GM15510 (cell line): ENCODE measurements around the gene DIPK1C.

Experiments used
- POLR2A ChIP-seq: IDR thresholded peaks from 3 replicates; pipeline ENCODE4 v1.6.1; 2011; ENCODE audit warnings: borderline replicate concordance; ENCODE audit not compliant: insufficient read length; ENCODE audit errors: extremely low read depth

DIPK1C gene

DNA sequence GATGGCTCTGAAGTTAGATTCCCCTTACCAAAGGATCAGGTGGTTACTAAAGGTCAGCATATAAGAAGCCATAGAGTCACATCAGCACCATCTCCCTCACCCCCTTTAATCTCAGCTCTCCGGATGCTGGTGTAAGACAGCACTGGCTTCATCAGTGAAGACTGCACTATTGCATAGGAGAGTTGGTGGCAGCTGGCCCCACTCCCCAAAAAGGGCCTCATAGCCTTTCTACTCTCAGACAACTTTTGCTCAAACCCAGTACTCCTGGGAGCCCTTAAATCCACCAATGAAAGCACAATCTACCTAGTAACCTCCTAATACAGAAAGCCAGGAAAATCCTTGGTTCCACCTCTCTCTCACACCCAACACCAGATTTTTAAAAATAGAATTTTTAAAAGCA is 6.9 kb upstream of the DIPK1C start:
- TF ChIP-seq POLR2A = no peak

GRCh38 chr18:74463254-74463653 is 6.1 kb upstream of the DIPK1C start:
- no peak for TF ChIP-seq POLR2A

DNA sequence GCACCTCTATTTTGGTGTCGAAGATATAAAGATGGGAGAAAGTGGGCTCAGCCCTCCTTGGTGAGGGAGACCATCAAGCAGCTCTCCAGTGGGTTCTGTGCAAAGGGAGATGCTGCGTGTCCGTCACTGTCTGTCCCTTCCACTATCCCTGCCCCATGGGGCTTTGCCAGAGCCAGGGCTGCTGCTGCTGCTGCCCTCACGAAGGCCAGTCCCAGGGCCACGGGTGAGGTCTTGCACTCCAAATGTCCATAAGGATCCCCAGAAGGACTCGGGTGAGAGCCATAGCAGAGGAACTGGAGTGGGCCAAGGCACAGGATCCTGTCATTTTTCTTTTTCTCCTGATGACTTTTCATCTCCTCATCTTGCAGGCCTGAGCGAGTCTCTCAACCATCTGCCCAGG is 3.7 kb upstream of the DIPK1C start:
- TF ChIP-seq POLR2A = no peak

DNA sequence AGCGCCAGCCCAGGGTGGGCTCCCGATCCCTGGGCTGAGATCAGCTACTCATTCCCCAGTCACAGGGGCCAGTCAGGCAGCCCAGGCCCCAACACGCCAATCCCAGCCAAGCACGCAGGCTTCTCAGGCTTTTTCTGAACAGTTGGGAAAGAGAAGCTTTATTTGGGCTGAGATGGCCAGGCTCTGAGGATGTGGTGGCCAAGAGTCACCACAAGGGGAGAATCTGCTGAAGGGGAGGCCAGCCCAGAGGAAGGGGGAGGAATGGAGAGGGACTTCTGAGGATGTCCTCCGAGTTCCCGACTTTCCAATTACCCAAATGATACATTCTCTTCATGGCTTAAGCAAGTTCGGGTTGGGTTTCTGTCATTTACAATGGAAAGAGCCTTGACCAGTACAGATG is 2.8 kb upstream of the DIPK1C start:
- TF ChIP-seq POLR2A = no peak

- TF ChIP-seq POLR2A = no peak
These were observed 765 bp upstream of the DIPK1C start for GRCh38 chr18:74457725-74458421.

DNA sequence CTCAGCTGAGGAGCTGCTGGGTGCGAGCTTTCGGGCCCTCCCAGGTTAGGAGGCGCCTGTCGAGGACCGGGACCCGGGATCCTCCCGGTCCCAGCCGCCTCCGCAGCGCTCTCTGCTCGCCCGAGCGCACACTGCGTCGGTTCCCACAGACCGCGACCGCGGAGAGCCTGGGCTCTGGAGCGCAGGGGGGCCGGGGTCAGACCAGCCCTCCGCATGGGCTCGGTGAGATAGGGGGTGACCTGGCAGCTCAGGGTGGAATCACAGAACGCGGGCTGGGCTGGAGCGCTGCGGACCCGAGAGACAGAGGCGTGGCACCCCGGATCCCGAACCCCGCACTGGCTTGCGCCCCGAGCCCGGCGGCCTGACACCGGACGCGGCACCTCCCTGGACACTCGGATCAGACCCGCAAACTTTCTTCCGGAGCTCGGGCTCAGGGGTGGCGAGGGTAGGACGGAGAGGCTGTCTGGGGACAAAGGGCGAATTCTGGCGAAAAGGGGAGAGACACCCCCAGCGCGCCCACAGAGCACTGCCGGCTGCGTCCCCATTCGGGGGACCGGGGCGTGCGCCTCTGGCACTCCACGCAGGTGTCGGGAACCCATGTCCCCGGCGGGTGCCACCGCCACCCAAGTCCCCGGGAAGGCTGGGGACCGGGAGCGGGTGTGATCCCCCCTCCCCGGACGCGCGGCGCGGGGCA is 612 bp downstream of the DIPK1C start:
- TF ChIP-seq POLR2A = no peak

GRCh38 chr18:74456017-74456348 is 1.1 kb downstream of the DIPK1C start:
- TF ChIP-seq POLR2A = no peak

- no peak for TF ChIP-seq POLR2A
These were observed 1.7 kb downstream of the DIPK1C start for GRCh38 chr18:74455386-74455785.

DNA sequence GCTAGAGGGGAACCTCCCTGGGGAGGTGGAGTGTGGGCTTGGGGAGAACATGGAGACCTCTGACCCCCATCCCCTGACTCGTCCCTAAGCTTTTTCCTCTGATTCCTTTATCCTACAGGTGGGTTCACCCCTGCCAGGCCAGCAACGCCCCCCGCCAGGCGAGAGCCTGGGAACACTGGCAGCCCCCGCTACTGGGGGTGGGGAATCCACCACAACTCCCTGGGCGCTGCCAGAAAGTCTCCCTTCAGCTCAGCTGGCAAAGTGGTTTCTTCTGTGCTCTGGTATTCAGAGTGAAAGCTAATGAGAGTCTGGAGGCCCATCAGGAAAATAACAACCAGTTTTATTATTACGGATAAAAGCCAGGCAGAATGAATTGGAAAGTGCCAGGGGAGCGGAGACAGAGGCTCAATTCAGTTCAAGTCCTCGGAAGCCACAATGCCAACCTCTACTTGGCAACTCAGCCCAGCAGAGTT is 2.8 kb downstream of the DIPK1C start:
- TF ChIP-seq POLR2A = no peak

DNA sequence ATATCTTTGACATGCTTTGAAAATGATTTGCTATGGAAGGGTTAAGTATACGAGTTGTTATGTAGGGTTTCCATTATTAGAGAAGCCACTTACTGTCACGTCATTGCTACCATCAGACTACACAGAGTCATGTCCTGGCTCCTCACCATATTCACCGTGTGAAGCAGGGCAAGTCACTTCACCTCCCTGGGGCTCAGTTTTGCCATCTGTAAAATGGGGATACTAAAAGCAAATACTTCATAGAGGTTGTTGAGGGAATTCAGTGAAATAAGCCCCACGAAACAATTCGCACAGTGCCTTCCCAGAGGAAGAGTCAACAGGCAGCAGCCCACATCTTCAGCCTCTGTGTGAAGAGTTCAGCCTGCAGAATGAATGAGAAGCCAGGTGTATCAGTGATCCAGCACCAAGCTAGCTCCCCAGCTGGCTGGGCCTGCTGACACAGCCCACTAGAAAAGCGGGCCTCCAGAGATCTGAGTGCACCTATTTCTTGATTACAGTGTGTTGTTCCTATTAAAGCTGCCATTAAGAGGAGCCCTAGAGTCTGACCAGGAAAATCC is 3.4 kb downstream of the DIPK1C start:
- no peak for TF ChIP-seq POLR2A

DNA sequence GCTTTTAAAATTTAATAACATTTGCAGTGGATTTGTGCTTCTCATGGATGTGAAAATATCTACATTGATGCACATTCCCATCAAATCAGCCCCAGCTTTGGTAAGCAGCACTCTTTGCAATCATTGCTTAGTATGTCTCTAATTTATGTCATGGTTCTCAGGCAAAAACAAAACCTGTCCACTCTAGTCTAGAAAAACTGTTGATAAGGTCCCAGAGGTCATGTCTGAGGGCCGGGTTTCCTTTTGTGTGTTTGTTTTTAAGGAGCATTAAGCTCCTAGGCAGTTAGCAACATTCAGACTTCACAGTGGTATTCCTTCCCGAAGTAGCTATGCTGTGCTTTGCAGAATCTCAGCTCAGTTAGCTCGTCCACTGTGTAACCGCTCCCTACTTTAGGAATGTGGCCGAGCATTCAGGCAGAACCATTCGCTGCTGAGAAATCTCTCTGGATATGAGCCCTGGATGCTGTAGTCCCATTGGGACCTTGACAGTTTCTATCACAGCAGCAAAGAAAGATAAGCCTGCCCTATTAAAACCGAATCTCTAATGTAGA is 4.0 kb downstream of the DIPK1C start:
- no peak for TF ChIP-seq POLR2A

- no peak for TF ChIP-seq POLR2A
These were observed 6.0 kb downstream of the DIPK1C start for GRCh38 chr18:74451148-74451547.

DNA sequence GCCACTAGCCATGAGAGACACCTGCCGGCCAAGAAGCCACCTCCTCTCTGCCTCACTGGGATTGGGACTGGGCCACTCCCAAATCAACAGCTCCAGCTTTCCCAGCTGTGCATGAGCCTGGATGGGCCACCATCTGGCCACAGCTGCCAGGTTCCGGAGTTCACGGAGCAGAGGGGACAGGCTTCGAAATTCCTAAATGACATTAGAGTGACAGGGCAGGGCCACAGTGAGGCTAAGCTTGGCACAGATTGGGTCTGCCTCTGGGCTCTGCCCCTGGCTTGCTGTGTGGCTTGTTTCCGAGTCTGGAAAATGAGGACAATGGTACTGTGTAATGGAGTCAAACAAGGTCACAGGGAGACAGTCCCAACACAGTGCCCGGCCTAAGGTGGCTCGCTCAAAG is 6.5 kb downstream of the DIPK1C start:
- TF ChIP-seq POLR2A = no peak

DNA sequence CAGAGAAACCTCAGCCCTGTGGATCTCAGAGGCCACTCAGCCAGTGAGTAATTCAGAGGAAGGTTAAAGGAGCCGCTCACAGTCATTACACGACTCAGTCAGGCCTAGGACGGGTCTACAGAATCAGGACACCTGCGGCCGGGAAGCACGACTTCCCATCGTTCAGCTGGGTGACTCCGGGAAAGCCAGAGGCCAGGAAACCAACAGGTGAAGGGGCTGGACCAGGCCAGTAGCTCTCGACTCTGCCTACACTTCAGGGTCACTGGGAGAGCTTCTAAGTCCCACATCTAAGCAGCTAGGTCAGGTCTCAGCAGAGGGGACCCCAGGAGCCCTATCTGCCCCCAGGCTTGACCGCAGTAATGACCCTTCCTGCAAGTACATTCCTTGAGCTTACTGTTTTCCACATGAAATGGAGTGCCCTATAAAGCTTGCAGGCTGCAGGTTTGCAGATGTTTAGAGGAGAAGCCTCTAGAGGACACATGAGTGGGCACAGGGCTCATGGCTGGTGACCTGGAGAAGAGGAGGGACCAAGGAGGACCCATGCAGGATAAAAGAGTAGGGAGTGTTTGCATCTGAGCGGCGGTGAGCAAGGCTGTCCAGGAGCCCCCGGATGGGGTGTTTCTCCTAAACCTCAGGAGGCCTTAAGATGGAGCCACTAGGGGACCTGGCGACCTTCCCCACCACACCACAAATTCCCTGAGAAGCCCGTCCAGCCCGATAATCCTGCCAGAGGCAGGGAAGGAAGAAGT is 9.5 kb downstream of the DIPK1C start:
- TF ChIP-seq POLR2A = no peak
